UCSD-AML1 (cell line): ENCODE data around the gene PHF11.

Source experiments
- DNase-seq: peaks from one replicate; lab custom pipeline; 2025; ENCODE audit not compliant: unreplicated experiment; lab: John Stamatoyannopoulos, UW

PHF11 gene

DNA sequence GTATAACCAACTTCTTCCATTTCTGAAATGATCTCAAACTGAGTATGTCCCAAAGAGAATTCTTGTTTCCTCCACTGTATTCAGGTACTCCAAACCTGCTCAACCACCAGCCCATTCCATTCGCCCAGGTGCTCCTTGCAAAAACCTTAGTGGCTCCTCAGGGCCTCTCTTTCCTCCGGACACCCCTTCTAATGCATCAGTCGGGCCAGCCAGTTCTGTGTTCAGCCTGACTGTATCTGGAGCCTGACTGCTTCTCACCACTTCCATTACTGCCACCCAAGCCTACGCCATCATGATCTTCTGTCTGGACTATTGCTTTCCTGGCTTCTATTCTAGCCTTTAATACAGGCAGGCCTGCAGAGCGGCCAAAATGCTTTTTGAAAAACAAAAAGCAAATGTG, 1.5 kb downstream of the PHF11 start:
- DNase-seq, result no peak

DNA sequence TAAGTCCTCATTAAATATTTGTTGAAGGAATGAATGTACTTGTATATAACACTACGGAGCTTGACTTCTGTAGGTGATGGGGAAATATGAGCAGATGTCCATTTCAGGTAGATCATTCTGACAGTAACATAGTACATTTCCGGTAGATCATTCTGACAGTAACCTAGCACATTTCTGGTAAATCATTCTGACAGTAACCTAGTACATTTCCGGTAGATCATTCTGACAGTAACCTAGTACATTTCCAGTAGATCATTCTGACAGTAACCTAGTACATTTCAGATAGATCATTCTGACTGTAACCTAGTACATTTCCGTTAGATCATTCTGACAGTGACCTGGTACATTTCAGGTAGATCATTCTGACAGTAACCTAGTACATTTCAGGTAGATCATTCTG, 2.5 kb downstream of the PHF11 start:
- no peak for DNase-seq

DNA sequence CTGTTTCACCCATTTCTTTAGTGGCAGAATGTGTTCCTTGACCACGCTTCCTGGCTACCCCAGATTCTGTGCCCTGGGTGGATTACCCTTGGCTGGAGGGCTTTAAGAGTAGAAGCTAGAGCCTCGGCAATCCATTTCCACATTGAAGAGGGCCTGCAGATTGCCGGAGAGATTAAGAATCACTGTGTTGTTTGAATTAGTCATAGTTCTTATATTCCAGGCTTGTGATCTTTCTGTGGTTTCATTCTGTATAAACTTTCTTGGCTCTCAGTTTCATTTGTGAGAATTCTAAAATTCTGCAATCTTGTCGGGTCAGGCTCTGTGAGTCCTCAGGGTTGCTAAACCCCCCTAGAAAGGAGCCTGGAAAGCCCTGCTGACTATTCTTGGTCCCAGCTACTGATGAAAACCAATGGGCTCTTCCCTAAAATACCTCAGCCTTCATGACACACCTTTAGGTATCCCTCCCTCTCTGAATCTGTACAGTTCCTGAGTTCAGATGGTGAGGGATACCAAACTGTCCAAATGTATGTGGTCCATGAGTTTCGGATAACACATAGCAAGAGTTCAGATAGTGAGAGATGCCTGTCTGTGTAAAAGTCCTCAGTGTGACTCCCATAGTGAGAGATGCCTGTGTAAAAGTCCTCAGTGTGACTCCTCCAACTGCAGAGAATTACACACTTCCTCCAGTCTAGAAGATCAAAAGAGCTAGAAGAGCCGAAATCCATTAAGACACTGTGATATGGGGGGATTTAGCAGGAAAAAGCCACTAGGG, 4.3 kb downstream of the PHF11 start:
- DNase-seq, result no peak

DNA sequence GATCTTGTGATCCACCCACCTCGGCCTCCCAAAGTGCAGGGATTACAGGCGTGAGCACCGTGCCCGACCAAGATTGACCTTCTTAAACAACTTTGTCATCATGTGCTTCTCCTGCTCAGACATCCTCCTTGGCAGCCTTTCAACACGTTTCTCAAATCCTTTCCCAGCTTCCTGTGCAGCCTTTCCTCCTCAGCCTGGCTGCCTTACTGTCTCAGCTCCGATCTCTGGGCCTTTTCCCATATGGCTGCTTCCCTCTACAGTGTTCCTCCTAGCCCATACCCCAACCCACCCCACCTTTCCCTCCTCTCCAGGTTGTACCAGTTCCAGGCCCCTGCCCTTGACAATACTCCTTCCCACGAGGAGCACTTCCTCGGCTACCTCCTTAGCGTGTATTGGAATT, 7.2 kb downstream of the PHF11 start:
- no peak for DNase-seq

DNA sequence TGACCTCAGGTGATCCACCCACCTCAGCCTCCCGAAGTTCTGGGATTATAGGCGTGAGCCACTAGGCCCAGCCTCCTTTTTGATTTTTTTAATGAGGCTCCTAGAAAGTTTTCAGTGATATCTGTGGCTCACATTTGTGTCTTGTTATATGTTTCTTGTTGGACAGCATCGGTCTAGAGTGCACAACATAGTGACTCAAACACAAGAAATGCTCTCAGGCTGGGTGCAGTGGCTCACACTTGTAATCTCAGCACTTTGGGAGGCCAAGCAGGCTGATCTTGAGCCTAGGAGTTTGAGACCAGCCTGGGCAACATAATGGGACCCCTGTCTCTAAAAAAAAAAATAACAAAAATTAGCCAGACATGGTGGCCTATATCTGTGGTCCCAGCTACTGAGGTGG, 8.2 kb downstream of the PHF11 start:
- DNase-seq, result no peak

DNA sequence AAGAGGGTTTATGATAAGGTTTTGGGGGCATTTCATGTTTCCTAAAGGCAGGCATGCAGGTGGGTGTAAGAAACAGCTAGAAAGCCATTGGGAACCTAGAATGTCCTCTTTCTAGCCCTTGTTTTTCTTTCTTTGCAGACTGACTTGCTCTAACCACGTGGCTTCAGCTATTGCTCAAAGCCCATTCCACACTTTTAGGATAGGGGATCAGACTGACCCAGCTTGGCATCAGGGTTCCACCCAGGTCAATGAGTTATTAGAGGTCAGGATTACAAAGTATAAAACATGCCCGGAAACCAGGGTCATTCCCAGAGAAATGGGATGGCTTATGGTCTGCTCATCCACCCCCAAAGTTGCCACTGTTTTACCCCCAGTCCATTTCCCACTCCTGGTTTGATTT, 16.8 kb downstream of the PHF11 start:
- DNase-seq, result no peak

DNA sequence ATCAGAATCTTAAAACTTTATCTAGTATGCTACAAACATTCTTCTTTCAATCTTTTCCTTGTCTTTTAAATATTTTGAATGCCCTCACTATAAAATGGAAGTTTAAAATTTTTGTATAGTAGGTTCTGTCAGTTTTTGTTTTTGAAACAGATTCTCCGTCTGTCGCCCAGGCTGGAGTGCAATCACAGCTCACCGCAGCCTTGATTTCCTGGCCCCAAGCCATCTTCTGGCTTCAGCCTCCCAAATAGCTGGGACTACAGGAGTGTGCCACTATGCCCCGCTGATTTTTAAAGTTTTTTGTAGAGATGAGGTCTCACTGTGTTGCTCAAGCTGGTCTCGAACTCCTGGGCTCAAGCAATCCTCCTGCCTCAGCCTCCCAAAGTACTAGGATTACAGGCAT, 20.7 kb downstream of the PHF11 start:
- no peak for DNase-seq

DNA sequence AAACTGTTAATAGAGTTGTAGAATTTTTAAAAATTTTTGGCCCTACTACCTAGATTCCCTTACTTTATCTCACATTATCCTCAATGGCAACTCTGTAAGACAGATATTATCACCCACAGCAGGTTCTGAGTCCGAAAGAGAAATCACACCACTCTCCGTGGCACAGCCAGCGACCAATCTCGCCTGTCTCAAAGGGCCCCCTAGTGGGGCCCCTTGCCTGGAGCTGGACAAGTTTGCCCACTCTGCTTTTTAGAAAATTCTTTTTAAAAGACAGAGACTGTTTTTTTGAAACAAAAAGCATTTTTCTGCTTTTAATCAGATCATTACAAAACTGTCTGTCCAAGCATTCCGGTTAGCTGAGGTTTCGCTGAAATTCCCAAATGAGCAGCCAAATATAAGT, 21.7 kb downstream of the PHF11 start:
- DNase-seq, result no peak

DNA sequence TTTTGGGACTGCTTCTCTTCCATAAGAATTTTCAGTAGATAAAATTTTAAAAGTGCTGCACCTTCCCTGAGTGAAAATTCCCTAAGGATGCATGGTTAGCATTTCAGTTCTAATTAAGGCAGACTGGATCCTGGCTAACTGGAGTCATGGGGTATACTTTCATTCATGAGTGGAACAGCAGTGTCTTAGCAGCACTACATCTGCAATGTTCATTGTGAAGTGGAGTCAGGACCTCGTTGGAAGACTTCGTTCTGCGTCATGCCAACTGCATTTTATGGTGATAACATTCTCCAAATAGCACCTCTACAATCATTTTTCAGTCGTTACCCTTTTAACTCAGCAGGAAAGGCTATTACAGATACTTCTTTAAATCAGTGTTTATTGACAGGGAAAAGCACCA, 25.5 kb downstream of the PHF11 start:
- DNase-seq, result no peak

DNA sequence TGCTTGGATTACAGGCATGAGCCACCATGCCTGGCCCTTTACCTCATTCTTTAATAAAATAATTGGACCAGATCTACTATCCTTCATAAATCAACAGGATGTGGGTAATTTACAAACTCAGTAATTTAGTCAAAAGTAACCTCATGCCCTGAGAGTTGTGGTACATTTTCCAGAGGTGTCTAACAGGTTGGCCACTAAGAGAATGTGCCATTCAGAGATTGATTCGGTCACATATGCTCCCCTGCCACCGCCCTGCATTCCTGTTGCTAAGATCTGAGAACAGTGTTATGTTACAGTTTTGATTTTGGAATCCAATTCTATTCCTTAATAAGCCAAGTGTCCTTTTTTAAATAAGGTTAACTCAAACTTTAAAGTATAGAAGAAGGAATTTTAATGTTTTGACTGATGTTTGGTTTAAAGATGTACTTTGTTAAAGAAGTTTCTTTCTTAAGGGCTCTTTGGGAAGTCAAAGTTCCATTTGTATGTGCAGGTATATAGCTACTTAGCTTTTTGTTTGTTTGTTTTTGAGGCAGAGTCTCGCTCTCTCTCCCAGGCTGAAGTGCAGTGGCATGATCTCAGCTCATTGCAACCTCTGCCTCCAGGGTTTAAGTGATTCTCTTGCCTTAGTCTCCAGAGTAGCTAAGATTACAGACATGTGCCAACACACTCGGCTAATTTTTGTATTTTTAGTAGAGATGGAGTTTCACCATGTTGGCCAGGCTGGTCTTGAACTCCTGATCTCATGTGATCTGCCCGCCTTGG, 29.2 kb downstream of the PHF11 start:
- no peak for DNase-seq

DNA sequence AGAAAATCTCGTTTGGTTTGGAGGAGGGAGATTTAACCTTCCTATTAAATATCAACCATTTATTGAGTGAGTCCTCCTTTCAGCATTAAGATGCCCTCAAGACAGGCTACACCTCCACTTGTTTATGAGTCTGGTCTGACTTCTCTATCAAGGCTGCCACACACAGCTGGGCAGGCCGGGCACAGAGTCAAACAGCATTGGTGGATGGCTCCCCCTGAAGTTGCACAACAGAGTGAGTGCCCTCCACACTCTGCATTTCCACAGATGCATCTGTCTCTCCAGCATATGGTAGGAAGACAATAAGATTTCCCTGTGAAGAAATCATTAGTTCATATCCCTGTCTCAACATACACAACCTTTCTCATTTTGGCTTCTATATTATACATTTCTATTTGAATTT, 31.4 kb downstream of the PHF11 start:
- DNase-seq, result no peak

DNA sequence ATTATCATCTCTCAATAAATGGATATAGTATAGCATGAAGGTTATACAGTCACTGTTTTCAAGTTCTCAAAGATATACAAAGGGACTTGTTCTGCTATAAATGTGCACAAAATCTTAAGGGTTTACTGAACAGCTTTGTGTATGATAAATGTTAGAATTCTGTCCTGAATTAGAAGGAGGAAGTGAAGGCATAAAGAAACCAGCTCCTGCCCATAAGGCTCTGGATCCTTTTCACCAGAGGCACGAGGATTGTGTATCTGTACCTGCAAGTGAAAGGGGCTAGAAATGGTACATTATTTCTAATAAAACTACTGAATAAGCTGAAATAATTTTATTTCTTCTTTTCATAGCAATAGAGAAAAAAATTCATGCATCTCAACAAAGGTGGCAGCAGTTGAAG, 32.4 kb downstream of the PHF11 start:
- no peak for DNase-seq

DNA sequence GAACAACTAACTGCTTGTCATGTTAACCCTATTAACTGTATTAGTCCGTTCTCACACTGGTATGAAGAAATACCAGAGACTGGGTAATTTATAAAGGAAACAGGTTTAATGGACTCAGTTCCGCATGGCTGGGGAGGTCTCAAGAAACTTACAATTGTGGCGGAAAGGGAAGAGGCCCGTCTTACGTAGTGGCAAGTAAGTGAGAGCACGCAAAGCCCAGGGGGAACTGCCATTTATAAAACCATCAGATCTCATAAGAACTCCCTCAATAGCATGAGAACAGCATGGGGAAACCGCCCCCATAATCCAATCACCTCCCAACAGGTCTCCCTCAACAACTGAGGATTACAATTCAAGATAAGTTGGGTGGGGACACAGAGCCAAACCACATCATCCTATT, 34.7 kb downstream of the PHF11 start:
- DNase-seq, result no peak

DNA sequence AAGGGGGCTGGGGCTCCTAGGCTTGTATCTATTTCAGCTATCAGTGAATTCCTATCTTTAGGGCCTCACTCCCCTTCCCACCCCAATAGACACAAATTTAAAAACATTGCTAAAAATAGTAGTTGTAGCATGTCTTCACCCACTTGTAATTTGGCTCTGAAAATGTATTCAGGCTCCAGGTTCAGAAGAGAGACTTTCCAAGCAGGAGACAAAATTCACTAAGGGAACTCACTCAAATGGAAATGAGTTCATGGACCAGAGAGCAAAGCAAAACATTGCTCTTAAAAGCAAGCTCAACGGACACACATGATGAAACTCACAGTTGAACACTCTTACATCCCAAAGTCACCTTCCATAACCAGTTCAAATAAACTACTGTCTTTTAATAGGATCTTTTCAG, 36.8 kb downstream of the PHF11 start:
- DNase-seq, result no peak

DNA sequence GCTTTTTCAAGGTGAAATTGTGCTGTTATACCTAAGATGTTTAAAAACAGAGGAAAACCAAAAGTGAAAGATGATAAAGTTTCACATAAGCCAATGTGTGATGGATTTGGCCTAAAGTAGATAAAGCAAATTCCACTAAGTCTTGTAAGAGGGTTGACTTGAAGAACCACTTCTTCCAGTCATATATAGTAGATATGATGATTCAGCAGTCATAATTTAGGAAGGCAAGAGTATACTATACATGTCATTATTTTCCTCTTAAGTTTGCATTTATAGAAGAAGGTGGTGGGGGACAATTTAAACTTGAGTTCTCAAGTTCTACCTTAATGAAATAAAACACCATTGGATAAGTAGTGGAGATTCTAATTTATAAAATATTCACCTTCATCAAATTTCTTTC, 37.3 kb downstream of the PHF11 start:
- no peak for DNase-seq

DNA sequence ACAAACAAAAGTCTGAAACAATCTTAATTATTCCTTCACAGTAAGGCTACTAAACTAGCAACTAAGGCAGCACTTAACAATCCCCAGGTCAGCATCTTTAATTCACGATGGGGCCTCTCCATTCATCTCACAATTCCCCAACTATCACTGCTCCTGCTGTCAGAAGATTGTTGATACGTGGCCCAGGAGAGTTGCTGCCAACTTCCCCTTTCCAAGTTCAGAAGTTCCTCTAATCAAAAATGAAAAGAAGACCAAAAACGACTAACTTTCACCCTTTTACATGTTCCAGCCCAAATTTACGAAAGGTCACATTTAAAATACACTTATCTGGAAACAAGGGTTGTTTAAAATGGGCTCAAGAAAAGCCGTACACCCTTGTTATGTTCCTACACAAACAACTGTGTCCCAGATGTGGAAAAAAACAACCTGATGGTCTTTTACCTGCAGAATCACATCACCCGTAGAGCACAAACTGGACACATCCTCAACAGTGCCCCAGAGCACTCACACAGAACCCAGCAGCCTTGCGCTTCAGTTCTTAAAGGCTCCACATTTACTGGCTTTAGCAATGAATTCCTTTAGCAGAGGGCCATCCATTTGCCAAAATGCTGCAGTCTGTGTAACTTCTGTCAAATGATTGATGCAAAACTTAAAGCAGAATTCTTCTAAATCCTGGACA, 38.0 kb downstream of the PHF11 start:
- no peak for DNase-seq

DNA sequence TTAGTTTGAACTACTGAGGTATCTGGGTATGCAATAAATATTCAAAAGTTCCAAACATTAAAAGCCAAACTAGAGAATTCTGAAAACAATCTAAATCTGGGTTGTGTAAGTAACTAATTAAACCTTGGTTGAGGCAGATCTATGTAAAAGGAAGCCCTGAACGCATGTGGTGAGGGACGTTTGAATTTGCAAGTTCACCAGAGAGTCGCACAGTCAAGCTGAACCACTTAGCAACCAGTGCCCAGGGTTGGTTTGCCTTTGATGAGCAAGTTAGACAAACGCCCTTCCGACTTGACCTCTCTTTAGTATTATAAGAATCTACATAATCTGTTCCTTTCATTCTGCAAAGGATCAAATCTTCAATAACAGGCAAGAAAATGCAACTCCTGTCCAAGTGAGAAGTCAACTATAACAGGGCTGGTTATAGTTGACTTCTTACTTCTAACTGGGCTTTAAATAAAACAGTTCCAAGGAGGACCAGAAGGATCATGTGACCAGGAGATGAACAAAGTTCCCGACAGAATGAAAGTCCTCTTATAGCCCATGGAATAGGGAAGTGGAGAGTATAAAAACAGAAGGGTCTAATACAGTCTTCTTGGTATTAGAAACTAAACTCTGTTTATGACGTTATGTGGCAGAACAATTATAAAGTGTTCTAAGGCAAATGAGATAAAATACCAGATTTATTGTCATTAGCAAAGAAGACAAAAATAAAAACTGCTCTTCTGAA, 40.6 kb downstream of the PHF11 start:
- no peak for DNase-seq

DNA sequence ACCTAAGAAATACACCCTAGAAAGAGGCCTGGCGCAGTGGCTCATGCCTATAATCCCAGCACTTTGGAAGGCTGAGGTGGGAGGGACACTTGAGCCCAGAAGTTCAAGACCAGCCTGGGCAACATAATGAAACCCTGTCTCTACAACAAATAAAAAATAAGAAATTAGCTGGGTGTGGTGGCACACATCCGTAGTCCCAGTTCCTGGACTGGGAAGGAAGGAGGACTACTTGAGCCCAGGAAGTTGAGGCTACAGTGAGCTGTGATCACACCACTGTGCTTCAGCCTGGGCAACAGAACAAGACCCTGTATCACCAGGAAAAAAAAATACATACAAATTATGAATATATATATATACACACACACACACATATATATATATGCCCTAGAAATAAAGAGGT, 42.7 kb downstream of the PHF11 start:
- no peak for DNase-seq

DNA sequence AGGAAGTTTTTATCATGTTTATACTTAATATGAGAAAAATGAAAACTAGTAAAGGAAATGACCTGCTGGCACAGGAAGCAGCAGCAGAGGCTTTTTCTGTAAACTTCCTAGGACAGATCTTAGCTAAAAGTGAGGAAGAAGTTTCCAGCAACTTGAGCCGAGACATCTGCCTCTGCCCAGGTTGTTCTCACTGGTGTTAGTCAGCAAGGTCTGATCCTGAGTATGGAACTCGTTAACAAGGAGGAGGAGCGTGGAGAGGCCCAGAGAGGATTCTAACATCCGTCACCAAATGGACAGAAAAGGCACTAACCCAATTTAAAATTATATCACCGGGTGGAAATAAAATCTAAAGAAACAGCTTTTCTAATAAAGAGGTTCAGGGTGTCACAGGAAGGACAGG, 43.6 kb downstream of the PHF11 start:
- no peak for DNase-seq

DNA sequence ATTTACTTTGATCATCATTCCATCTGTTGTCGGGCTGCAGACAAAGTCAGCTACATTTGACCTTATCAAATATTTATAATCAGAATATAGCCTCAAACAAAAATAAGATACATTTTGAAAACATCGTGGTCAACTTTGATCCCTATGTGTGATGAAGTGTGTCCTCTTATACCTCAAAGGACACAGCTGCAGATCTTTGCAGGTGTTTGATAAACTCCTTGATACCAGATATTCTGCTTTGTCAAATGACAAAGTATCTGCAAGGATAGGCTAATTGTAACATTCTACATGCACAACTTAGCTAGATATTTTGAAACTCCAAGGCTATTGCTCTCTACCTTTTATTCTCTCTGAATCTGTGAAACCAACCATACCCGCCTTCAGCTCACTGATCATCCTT, 44.0 kb downstream of the PHF11 start:
- no peak for DNase-seq

DNA sequence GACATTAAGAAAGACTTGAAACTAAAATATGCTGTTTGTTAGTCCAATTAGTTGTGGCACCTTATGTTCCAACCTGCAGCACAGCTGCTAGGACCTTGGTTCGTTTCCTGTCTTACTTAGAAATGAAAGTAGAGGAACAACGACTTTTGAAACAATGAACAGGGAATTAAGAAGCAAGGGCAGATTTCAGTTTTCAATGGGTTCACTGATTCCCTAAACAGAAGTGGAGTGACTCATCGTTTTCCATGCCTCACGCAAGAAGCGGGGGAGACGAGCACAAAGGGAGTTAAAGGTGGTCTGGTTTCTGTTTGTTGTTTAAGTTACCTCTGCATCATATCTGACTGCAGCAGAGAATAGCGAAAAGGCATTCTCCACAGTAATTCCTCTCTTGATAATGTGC, 44.8 kb downstream of the PHF11 start:
- no peak for DNase-seq

DNA sequence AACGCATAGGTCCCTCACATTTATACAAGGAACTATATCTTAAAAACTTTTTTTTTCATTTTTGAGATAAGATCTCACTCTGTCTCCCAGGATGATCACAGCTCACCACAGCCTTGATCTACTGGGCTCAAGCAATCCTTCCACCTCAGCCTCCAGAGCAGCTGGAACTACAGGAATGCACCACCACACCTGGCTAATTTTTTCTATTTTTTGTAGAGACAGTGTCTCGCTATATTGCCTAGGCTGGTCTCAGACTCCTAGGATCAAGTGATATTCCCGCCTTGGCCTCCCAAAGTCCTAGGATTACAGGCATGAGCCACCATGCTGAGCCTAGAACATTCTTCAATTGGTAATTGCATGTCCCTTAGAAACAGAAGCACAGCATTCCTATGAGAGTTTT, 47.9 kb downstream of the PHF11 start:
- no peak for DNase-seq
